A549 (cell line): Measurements from ENCODE around the gene FMNL3. TPM values are rescaled to one million over a fixed set of nuclear protein-coding genes. Genes with fewer than 3 reads are reported as not detected.

Experiments
- ATAC-seq, 2 experiments: fragments of 200-7000 bp in 1 of 2; fragments of >200 bp in 1 of 2; cut with Nextera tagmentation in 1 of 2; cut with Tn5 transposase in 1 of 2; 3 replicates each; pipeline versions ENCODE4 v1.8.0 to v1.9.1; 2018 to 2020; ENCODE audit warnings: mild to moderate bottlenecking in 1 of 2, moderate library complexity in 1 of 2
- CTCF ChIA-PET: fragments of 300-600 bp; sonication (Branson Sonifier 250); formaldehyde crosslinking; extraction: SDS; loops from one replicate; lab custom pipeline; 2021; ENCODE audit warnings: antibody characterized with exemption, inconsistent platforms; lab: Yijun Ruan, JAX
- POLR2A ChIA-PET: fragments of 350-600 bp; formaldehyde crosslinking; extraction: SDS; loops from one replicate; lab custom pipeline; 2021; ENCODE audit warnings: antibody characterized with exemption, inconsistent platforms; lab: Yijun Ruan, JAX
- DNase-seq, 2 experiments: peaks; one replicate each; pipeline versions ENCODE4 v3.0.0 to v3.0.0-alpha.2; 2011 to 2016; ENCODE audit warnings: low read depth in 1 of 2, low spot score in 1 of 2
- FAIRE-seq: peaks from 2 replicates; lab custom pipeline; 2011; peaks lifted over from hg19 to GRCh38; lab: Jason Lieb, UNC
- H3K27ac ChIP-seq, 2 experiments: fragments of >200 bp; sonication (Bioruptor Twin); formaldehyde crosslinking; 3 replicates each; pipeline ENCODE4 v1.5.1; 2016 to 2017
- H3K4me1 ChIP-seq: fragments of >200 bp; sonication (Bioruptor Twin); formaldehyde crosslinking; 3 replicates; pipeline ENCODE4 v1.6.1; 2016
- H3K4me2 ChIP-seq: fragments of >200 bp; sonication (Bioruptor Twin); formaldehyde crosslinking; 3 replicates; pipeline ENCODE4 v1.6.1; 2016
- H3K4me3 ChIP-seq: fragments of >200 bp; sonication (Bioruptor Twin); formaldehyde crosslinking; 3 replicates; pipeline ENCODE4 v1.5.1; 2016
- H3K9me3 ChIP-seq: fragments of >200 bp; sonication (Bioruptor Twin); formaldehyde crosslinking; 3 replicates; pipeline ENCODE4 v1.6.1; 2016
- ATOH8 ChIP-seq: fragments of 250-450 bp; sonication (Bioruptor Pico); IDR thresholded peaks from 2 replicates; pipeline ENCODE4 v1.5.0; 2020; ENCODE audit warnings: low read depth, mild to moderate bottlenecking, moderate library complexity
- BHLHE40 ChIP-seq: IDR thresholded peaks from 2 replicates; pipeline ENCODE4 v1.6.1; 2012; ENCODE audit warnings: low read depth, low read length, inconsistent platforms
- CBX8 ChIP-seq: fragments of 200-600 bp; sonication (generic); IDR thresholded peaks from 2 replicates; pipeline ENCODE4 v1.6.1; 2016
- CHD2 ChIP-seq: fragments of 150-350 bp; IDR thresholded peaks from 2 replicates; pipeline ENCODE4 v1.6.1; 2014; ENCODE audit warnings: low read length; ENCODE audit not compliant: partially characterized antibody
- CHD4 ChIP-seq: fragments of 200-600 bp; sonication (generic); IDR thresholded peaks from 2 replicates; pipeline ENCODE4 v1.6.1; 2016; ENCODE audit warnings: antibody characterized with exemption, mild to moderate bottlenecking, borderline replicate concordance
- CTCF ChIP-seq: fragments of >200 bp; sonication (Bioruptor Twin); formaldehyde crosslinking; IDR thresholded peaks from 3 replicates; pipeline ENCODE4 v1.5.1; 2016
- EHF ChIP-seq: fragments of 250-450 bp; sonication (Bioruptor Pico); IDR thresholded peaks from 2 replicates; pipeline ENCODE4 v1.5.0; 2020; ENCODE audit warnings: mild to moderate bottlenecking
- EP300 ChIP-seq, 2 experiments: fragments of >200 bp; sonication (Bioruptor Twin); formaldehyde crosslinking; IDR thresholded peaks; 2 replicates in 1 of 2; 3 replicates in 1 of 2; pipeline ENCODE4 v1.6.1; 2016 to 2017
- FOSL2 ChIP-seq, 2 experiments: fragments of 450-650 bp in 1 of 2; fragments of >200 bp in 1 of 2; sonication (Bioruptor Twin) in 1 of 2; formaldehyde crosslinking; IDR thresholded peaks; 2 replicates each; pipeline versions ENCODE4 v1.5.0 to v1.6.1; 2016 to 2020; ENCODE audit warnings: mild to moderate bottlenecking in 1 of 2, moderate library complexity in 1 of 2
- GATA3 ChIP-seq: IDR thresholded peaks from 2 replicates; pipeline ENCODE4 v1.6.1; 2012; ENCODE audit warnings: borderline replicate concordance
- HDAC2 ChIP-seq: fragments of 200-600 bp; sonication (generic); IDR thresholded peaks from 2 replicates; pipeline ENCODE4 v1.6.1; 2016
- HEYL ChIP-seq: fragments of 250-450 bp; sonication (Bioruptor Pico); IDR thresholded peaks from 2 replicates; pipeline ENCODE4 v1.8.0; 2021; ENCODE audit warnings: mild to moderate bottlenecking, moderate library complexity
- HOXB5 ChIP-seq: fragments of 250-450 bp; sonication (Bioruptor Pico); IDR thresholded peaks from 2 replicates; pipeline ENCODE4 v1.5.0; 2020; ENCODE audit warnings: mild to moderate bottlenecking, moderate library complexity
- KDM1A ChIP-seq: fragments of 200-600 bp; sonication (generic); IDR thresholded peaks from 2 replicates; pipeline ENCODE4 v1.6.1; 2016; ENCODE audit warnings: low read depth, mild to moderate bottlenecking
- MAX ChIP-seq: IDR thresholded peaks from 2 replicates; pipeline ENCODE4 v1.6.1; 2012
- MAZ ChIP-seq: fragments of 150-350 bp; IDR thresholded peaks from 2 replicates; pipeline ENCODE4 v1.6.1; 2014; ENCODE audit warnings: antibody characterized with exemption, low read depth, low read length, borderline replicate concordance
- MYC ChIP-seq: IDR thresholded peaks from 2 replicates; pipeline ENCODE4 v1.6.1; 2012; ENCODE audit warnings: mild to moderate bottlenecking, inconsistent platforms, low read length, improper control_type of control experiment, borderline replicate concordance
- NFE2L2 ChIP-seq: fragments of 150-350 bp; conservative IDR thresholded peaks from 2 replicates; pipeline ENCODE4 v1.6.1; 2014; ENCODE audit warnings: low read length
- NPAS2 ChIP-seq: fragments of 250-450 bp; sonication (Bioruptor Pico); IDR thresholded peaks from 2 replicates; pipeline ENCODE4 v1.8.0; 2022; ENCODE audit warnings: mild to moderate bottlenecking, moderate library complexity, borderline replicate concordance
- NR3C1 ChIP-seq: fragments of >200 bp; sonication (Bioruptor Twin); formaldehyde crosslinking; IDR thresholded peaks from 3 replicates; pipeline ENCODE4 v1.6.1; 2017
- PBX3 ChIP-seq: IDR thresholded peaks from 2 replicates; pipeline ENCODE4 v1.6.1; 2012
- POLR2A ChIP-seq: IDR thresholded peaks from 2 replicates; pipeline ENCODE4 v1.6.1; 2012; ENCODE audit warnings: mild to moderate bottlenecking, low read length
- RAD21 ChIP-seq, 2 experiments: fragments of >200 bp in 1 of 2; sonication (Bioruptor Twin) in 1 of 2; formaldehyde crosslinking in 1 of 2; IDR thresholded peaks in 1 of 2; conservative IDR thresholded peaks in 1 of 2; 2 replicates in 1 of 2; 3 replicates in 1 of 2; pipeline ENCODE4 v1.6.1; 2012 to 2018; ENCODE audit warnings: inconsistent platforms in 1 of 2
- RARB ChIP-seq: fragments of 250-450 bp; sonication (Bioruptor Pico); IDR thresholded peaks from 2 replicates; pipeline ENCODE4 v1.8.0; 2021; ENCODE audit warnings: mild to moderate bottlenecking, moderate library complexity
- REST ChIP-seq: fragments of 200-600 bp; sonication (generic); IDR thresholded peaks from 2 replicates; pipeline ENCODE4 v1.6.1; 2016; ENCODE audit warnings: antibody characterized with exemption, mild to moderate bottlenecking, moderate library complexity
- SMC3 ChIP-seq: fragments of >200 bp; sonication (Bioruptor Twin); formaldehyde crosslinking; IDR thresholded peaks from 3 replicates; pipeline ENCODE4 v1.6.1; 2018; ENCODE audit warnings: inconsistent platforms
- TFCP2L1 ChIP-seq: fragments of 250-450 bp; sonication (Bioruptor Pico); IDR thresholded peaks from 2 replicates; pipeline ENCODE4 v1.5.0; 2021; ENCODE audit warnings: mild to moderate bottlenecking
- ZFP36 ChIP-seq: fragments of 450-650 bp; IDR thresholded peaks from 2 replicates; pipeline ENCODE4 v1.6.1; 2014; ENCODE audit warnings: borderline replicate concordance; ENCODE audit not compliant: partially characterized antibody
- ZSCAN20 ChIP-seq: fragments of 250-450 bp; sonication (Bioruptor Pico); IDR thresholded peaks from 2 replicates; pipeline ENCODE4 v1.8.0; 2022; ENCODE audit warnings: mild to moderate bottlenecking, moderate library complexity
- WGBS: methylation state at CpG from one replicate; pipeline ENCODE4 v1.1.6; 2017; ENCODE audit errors: missing lambda C conversion rate; 5-methylcytosine and 5-hydroxymethylcytosine counted together
- polyA plus RNA-seq, 4 experiments: library from polyadenylated mRNA; depleted of rRNA in 3 of 4; stranded (reverse); fragments of >200 nt; fragmentation: RNase III in 1 of 4; extraction: RNeasy Plus Mini Kit Qiagen cat#74134 plus additional on column Dnase treatment in 1 of 4; gene quantifications; 2 replicates in 3 of 4; 3 replicates in 1 of 4; pipeline ENCODE4 v1.2.3, GENCODE V29; 2011 to 2017

FMNL3 gene
- polyA plus RNA-seq, 2 of the 4 experiments (the other 2 are of a cell fraction) = 1.7 TPM

GRCh38 chr12:49648712-49649003, 58.5 kb downstream of the FMNL3 start:
- no peak overlapping the region for H3K4me2 ChIP-seq
- TF ChIP-seq CTCF (no peak), CHD2 (no peak), HOXB5 (CRISPR knock-in tag) (no peak), SMC3 (no peak), TFCP2L1 (no peak), ATOH8 (no peak), BHLHE40 (no peak), HDAC2 (no peak), HEYL (CRISPR knock-in tag) (no peak), FOSL2 (IDR thresholded peaks at IDR 0.05) (no peak), FOSL2 (CRISPR knock-in tag; IDR thresholded peaks at IDR 0.05) (no peak), MAZ (no peak), GATA3 (no peak), RARB (no peak), REST (no peak), NPAS2 (CRISPR knock-in tag) (no peak)
- no peak for ATAC-seq
- no peaks in the 10 kb centered on the region for H3K4me1 ChIP-seq
- 89% methylated on average over 3 of the region's 3 CpGs for WGBS
- FAIRE-seq = no peak
- no peak for DNase-seq
- no peak overlapping the region for H3K27ac ChIP-seq
- no peaks in the 10 kb centered on the region for H3K9me3 ChIP-seq
- ChIA-PET POLR2A (interaction anchor here (1.9 kb wide), 1 partner anchor 93 kb away, joined by 11 read pairs; the partner anchor contains the start of gene TMBIM6), CTCF (interaction anchor here (0.8 to 14.8 kb wide), 12 partner anchors 12 to 218 kb away, joined by 3 to 260 read pairs (median 4); partner anchors contain the start of gene FMNL3)
- no peak overlapping the region for H3K4me3 ChIP-seq

- H3K4me1 ChIP-seq = no peaks in the 10 kb centered on the region
- TF ChIP-seq EP300 (IDR thresholded peaks at IDR 0.05) (no peak), MAX (no peak), EHF (CRISPR knock-in tag) (no peak), NR3C1 (no peak), GATA3 (no peak), RARB (no peak), POLR2A (no peak), PBX3 (no peak), NFE2L2 (no peak), HOXB5 (CRISPR knock-in tag) (no peak), KDM1A (no peak), CBX8 (no peak), RAD21 (conservative IDR thresholded peaks at IDR 0.05 in 1 of 2, IDR thresholded peaks at IDR 0.05 in 1 of 2) (no peak), ZSCAN20 (CRISPR knock-in tag) (no peak), HDAC2 (no peak), SMC3 (no peak), MYC (no peak), CHD4 (no peak), ZFP36 (no peak)
- 86% methylated on average over 13 of the region's 15 CpGs for WGBS
- DNase-seq (no peak), FAIRE-seq (no peak), ATAC-seq (no peak)
- H3K4me3 ChIP-seq = no peak overlapping the region
- ChIA-PET POLR2A (interaction anchor here (0.7 to 1.9 kb wide), 2 partner anchors 93 to 130 kb away, joined by 3 to 11 read pairs; partner anchors contain the start of gene TMBIM6), CTCF (interaction anchor here (0.8 to 14.8 kb wide), 14 partner anchors 11 to 316 kb away, joined by 3 to 260 read pairs (median 4); partner anchors contain the start of genes FMNL3 and PRPF40B)
- no peak overlapping the region for H3K4me2 ChIP-seq
- no peak overlapping the region for H3K27ac ChIP-seq
- no peaks in the 10 kb centered on the region for H3K9me3 ChIP-seq
Measured at GRCh38 chr12:49647827-49648711, 59.1 kb downstream of the FMNL3 start.
